ENCODE results near the gene PARG. TPM values are rescaled to one million over a fixed set of nuclear protein-coding genes. Genes with fewer than 3 reads are reported as not detected.
A peak's percentile ranks its signal among the peaks of the same experiment; 100 is the strongest.
"Not testable (repeated sequence)": the region's sequence is repeated elsewhere in the genome, so short reads cannot be mapped to it uniquely, and the experiment has no call there.

PARG gene
- total RNA-seq, 4 donors from 2014 or later, result 31.8 to 40.2 (median 35.6) TPM

GRCh38 chr10:49942339-49942705 is 495 bp upstream of the PARG start:
- H3K27ac ChIP-seq, result peak overlapping the region in 2 of 4 donors; percentile 60 to 74
- peaks cover 0 to 29% (median 8%) of the 10 kb centered on the region in 4 donors for H3K4me1 ChIP-seq
- not testable (repeated sequence) for H3K27me3 ChIP-seq; H3K9me3 ChIP-seq; H3K36me3 ChIP-seq; DNase-seq (ENCODE audit: low spot score in 2 of 2)
- H3K4me3 ChIP-seq, result peak overlapping the region; percentile 59 to 86 (median 76)
- WGBS, 2 donors, result 0% methylated on average over 12 of the region's 12 CpGs

- DNase-seq (ENCODE audit: low spot score in 2 of 2); H3K9me3 ChIP-seq; H3K4me3 ChIP-seq; H3K4me1 ChIP-seq; H3K27ac ChIP-seq; H3K27me3 ChIP-seq: not testable (repeated sequence)
- 89 to 94% methylated on average over 7 of the region's 7 CpGs for WGBS, 2 donors
- peaks cover 0 to 20% (median 0%) of the 10 kb centered on the region in 3 donors for H3K36me3 ChIP-seq
These were observed 9.7 kb downstream of the PARG start for GRCh38 chr10:49931959-49932728.

GRCh38 chr10:49931276-49931675 is 10.6 kb downstream of the PARG start:
- H3K27ac ChIP-seq; H3K9me3 ChIP-seq; H3K27me3 ChIP-seq; DNase-seq (ENCODE audit: low spot score in 2 of 2); H3K4me3 ChIP-seq; H3K4me1 ChIP-seq: not testable (repeated sequence)
- WGBS, 2 donors, result 87 to 95% methylated on average over 5 of the region's 5 CpGs
- H3K36me3 ChIP-seq, result peaks cover 0 to 28% (median 0%) of the 10 kb centered on the region in 3 donors

GRCh38 chr10:49923572-49923971 is 18.3 kb downstream of the PARG start:
- H3K9me3 ChIP-seq; DNase-seq (ENCODE audit: low spot score in 2 of 2); H3K4me1 ChIP-seq; H3K4me3 ChIP-seq; H3K27ac ChIP-seq; H3K27me3 ChIP-seq: not testable (repeated sequence)
- WGBS, 2 donors, result 70 to 79% methylated on average over 2 to 4 of the region's 4 CpGs
- H3K36me3 ChIP-seq, result peaks cover 0 to 27% (median 0%) of the 10 kb centered on the region in 3 donors

- not testable (repeated sequence) for H3K27me3 ChIP-seq; DNase-seq (ENCODE audit: low spot score in 2 of 2)
- whole genome bisulfite sequencing, 2 donors, result 43 to 54% methylated on average over 4 of the region's 4 CpGs
These were observed 19.8 kb downstream of the PARG start for GRCh38 chr10:49922041-49922440.

GRCh38 chr10:49917927-49918326 is 23.9 kb downstream of the PARG start:
- H3K36me3 ChIP-seq, result peaks cover 0 to 12% (median 0%) of the 10 kb centered on the region in 3 donors
- not testable (repeated sequence) for H3K4me1 ChIP-seq; H3K4me3 ChIP-seq; DNase-seq (ENCODE audit: low spot score in 2 of 2); H3K9me3 ChIP-seq; H3K27ac ChIP-seq; H3K27me3 ChIP-seq

More at GRCh38 chr10:49922041-49922440, 19.8 kb downstream of the PARG start:
- H3K36me3 ChIP-seq, result peaks cover 0 to 26% (median 0%) of the 10 kb centered on the region in 3 donors
- H3K27ac ChIP-seq, H3K4me3 ChIP-seq, H3K9me3 ChIP-seq, H3K4me1 ChIP-seq: not testable (repeated sequence)

GRCh38 chr10:49916451-49916850 is 25.4 kb downstream of the PARG start:
- DNase-seq (ENCODE audit: low spot score in 2 of 2); H3K9me3 ChIP-seq; H3K27ac ChIP-seq; H3K4me3 ChIP-seq; H3K27me3 ChIP-seq; H3K4me1 ChIP-seq: not testable (repeated sequence)
- peaks cover 0 to 13% (median 0%) of the 10 kb centered on the region in 3 donors for H3K36me3 ChIP-seq

GRCh38 chr10:49910295-49910694 is 31.5 kb downstream of the PARG start:
- not testable (repeated sequence) for H3K36me3 ChIP-seq, H3K9me3 ChIP-seq
- no CpG with 5 or more reads among the region's 1 CpG for WGBS, 2 donors

GRCh38 chr10:49908290-49909080 is 33.3 kb downstream of the PARG start:
- not testable (repeated sequence) for H3K9me3 ChIP-seq; H3K4me1 ChIP-seq; H3K27ac ChIP-seq; H3K4me3 ChIP-seq; H3K36me3 ChIP-seq; DNase-seq (ENCODE audit: low spot score in 2 of 2); H3K27me3 ChIP-seq
- 48 to 66% methylated on average over 4 of the region's 4 CpGs for WGBS, 2 donors

More at GRCh38 chr10:49910295-49910694, 31.5 kb downstream of the PARG start:
- not testable (repeated sequence) for H3K4me3 ChIP-seq; H3K4me1 ChIP-seq; H3K27me3 ChIP-seq; H3K27ac ChIP-seq; DNase-seq (ENCODE audit: low spot score in 2 of 2)

GRCh38 chr10:49903829-49904228 is 38.0 kb downstream of the PARG start:
- not testable (repeated sequence) for H3K9me3 ChIP-seq; H3K4me1 ChIP-seq; H3K36me3 ChIP-seq; H3K27me3 ChIP-seq; H3K27ac ChIP-seq; DNase-seq (ENCODE audit: low spot score in 2 of 2); H3K4me3 ChIP-seq
- 75 to 89% methylated on average over 3 of the region's 3 CpGs for WGBS, 2 donors

GRCh38 chr10:49900406-49900805 is 41.4 kb downstream of the PARG start:
- not testable (repeated sequence) for H3K27ac ChIP-seq; H3K4me3 ChIP-seq; H3K9me3 ChIP-seq; DNase-seq (ENCODE audit: low spot score in 2 of 2); H3K36me3 ChIP-seq; H3K27me3 ChIP-seq; H3K4me1 ChIP-seq
- WGBS, 2 donors, result 84 to 85% methylated on average over 3 of the region's 3 CpGs

- not testable (repeated sequence) for H3K9me3 ChIP-seq; H3K27ac ChIP-seq; H3K4me1 ChIP-seq; DNase-seq (ENCODE audit: low spot score in 2 of 2); H3K4me3 ChIP-seq; H3K27me3 ChIP-seq
- peaks cover 0 to 12% (median 0%) of the 10 kb centered on the region in 3 donors for H3K36me3 ChIP-seq
- WGBS, 2 donors, result 94 to 100% methylated on average over 1 to 2 of the region's 2 CpGs
These were observed 41.8 kb downstream of the PARG start for GRCh38 chr10:49899999-49900398.

GRCh38 chr10:49890025-49890424 is 51.8 kb downstream of the PARG start:
- H3K36me3 ChIP-seq; H3K4me1 ChIP-seq; H3K4me3 ChIP-seq; H3K27ac ChIP-seq; DNase-seq (ENCODE audit: low spot score in 2 of 2); H3K9me3 ChIP-seq; H3K27me3 ChIP-seq: not testable (repeated sequence)
- WGBS, 2 donors, result 97 to 98% methylated on average over 5 of the region's 5 CpGs

Data from tibial nerve (tissue), 4 donors.